Esophagus muscularis mucosa (tissue), 4 donors: Measurements from ENCODE around the gene CLUH. TPM values are rescaled to one million over a fixed set of nuclear protein-coding genes. Genes with fewer than 3 reads are reported as not detected.

ENCODE experiments used
- DNase-seq: peaks from one replicate; pipeline ENCODE4 v3.0.0-alpha.2; 2017; ENCODE audit errors: extremely low spot score
- H3K27ac ChIP-seq, 4 donors: fragments of 200-600 bp; sonication (generic); replicated peaks in 1 of 4; 1 replicate in 3 of 4; 2 replicates in 1 of 4; pipeline ENCODE4 v1.5.1; 2016 to 2019; ENCODE audit warnings: mild to moderate bottlenecking in 1 of 4
- H3K27me3 ChIP-seq, 4 donors: fragments of 200-600 bp; sonication (generic); one replicate each; pipeline versions ENCODE4 v1.5.1 to v1.6.0; 2016 to 2019
- H3K36me3 ChIP-seq, 4 donors: fragments of 200-600 bp; sonication (generic); one replicate each; pipeline ENCODE4 v1.5.1; 2016 to 2019
- H3K4me1 ChIP-seq, 4 donors: fragments of 200-600 bp; sonication (generic); one replicate each; pipeline ENCODE4 v1.5.1; 2016 to 2019
- H3K4me3 ChIP-seq, 4 donors: fragments of 200-600 bp; sonication (generic); 1 replicate in 2 of 4; 2 replicates in 2 of 4; pipeline ENCODE4 v1.5.1; 2016 to 2019; ENCODE audit warnings: mild to moderate bottlenecking in 4 of 4, moderate library complexity in 1 of 4
- H3K9me3 ChIP-seq, 4 donors: fragments of 200-600 bp; sonication (generic); 1 replicate in 3 of 4; 2 replicates in 1 of 4; pipeline ENCODE4 v1.5.1; 2016 to 2019
- CTCF ChIP-seq, 3 experiments: fragments of 200-600 bp in 2 of 3; fragments of 450-650 bp in 1 of 3; sonication (generic) in 2 of 3; IDR thresholded peaks; one replicate each; pipeline ENCODE4 v1.5.1; 2017 to 2019; ENCODE audit warnings: antibody characterized with exemption in 3 of 3, mild to moderate bottlenecking in 2 of 3, moderate library complexity in 1 of 3
- EP300 ChIP-seq: sonication (generic); formaldehyde crosslinking; IDR thresholded peaks from one replicate; pipeline ENCODE4 v1.6.1; 2017; ENCODE audit warnings: antibody characterized with exemption
- POLR2A ChIP-seq: fragments of 450-650 bp; IDR thresholded peaks from one replicate; pipeline ENCODE4 v1.6.1; 2017; ENCODE audit warnings: antibody characterized with exemption, moderate library complexity, mild to moderate bottlenecking, low read depth
- POLR2AphosphoS5 ChIP-seq, 2 donors: sonication (generic); formaldehyde crosslinking; IDR thresholded peaks; one replicate each; pipeline ENCODE4 v1.6.1; 2017; ENCODE audit warnings: antibody characterized with exemption in 2 of 2
- WGBS: methylation state at CpG from one replicate; pipeline ENCODE4 v1.1.5; 2018; 5-methylcytosine and 5-hydroxymethylcytosine counted together
- intact Hi-C: fragments of 100-400 bp; cut with DNase I; formaldehyde crosslinking; loops from one replicate; pipeline ENCODE4 v1.15.1; 2023
- total RNA-seq, 4 donors: library from RNA; depleted of rRNA; stranded (reverse); fragments of >200 nt; gene quantifications; one replicate each; pipeline versions ENCODE4 v1.1.0 to v1.2.1, GENCODE V29; 2016

CLUH gene
- total RNA-seq, 4 donors from 2014 or later = 42.8 to 92.9 (median 62.9) TPM

GRCh38 chr17:2695243-2695960 lies 16.2 kb downstream of the CLUH start:
- no peak overlapping the region for H3K4me3 ChIP-seq
- H3K27ac ChIP-seq = no peak overlapping the region
- H3K4me1 ChIP-seq = peaks cover 0 to 1% (median 0%) of the 10 kb centered on the region in 4 donors
- intact Hi-C loops = no loop called here
- no peaks in the 10 kb centered on the region for H3K27me3 ChIP-seq
- no peak for DNase-seq
- no peak for TF ChIP-seq POLR2A
- no peak for TF ChIP-seq POLR2AphosphoS5 (IDR thresholded peaks at IDR 0.05)
- TF ChIP-seq CTCF (IDR thresholded peaks at IDR 0.05) = no peak
- TF ChIP-seq EP300 = no peak
- no peaks in the 10 kb centered on the region for H3K9me3 ChIP-seq
- peaks cover 82 to 100% (median 99%) of the 10 kb centered on the region in 4 donors for H3K36me3 ChIP-seq
- WGBS = 100% methylated on average over 2 of the region's 28 CpGs

- no peak for TF ChIP-seq POLR2AphosphoS5 (IDR thresholded peaks at IDR 0.05)
- TF ChIP-seq CTCF (IDR thresholded peaks at IDR 0.05) = no peak
- TF ChIP-seq POLR2A = no peak
- TF ChIP-seq EP300 = no peak
- intact Hi-C loops = no loop called here
- H3K4me1 ChIP-seq = peaks cover 3 to 9% (median 5%) of the 10 kb centered on the region in 4 donors
- WGBS = 94% methylated on average over 24 of the region's 42 CpGs
- no peak for DNase-seq
- peaks cover 76 to 98% (median 96%) of the 10 kb centered on the region in 4 donors for H3K36me3 ChIP-seq
- H3K27ac ChIP-seq = no peak overlapping the region
- H3K27me3 ChIP-seq = no peaks in the 10 kb centered on the region
- H3K9me3 ChIP-seq = no peaks in the 10 kb centered on the region
- no peak overlapping the region for H3K4me3 ChIP-seq
These were observed 17.0 kb downstream of the CLUH start for GRCh38 chr17:2694381-2695242.

GRCh38 chr17:2693561-2694380 lies 17.8 kb downstream of the CLUH start:
- Histone ChIP-seq H3K4me3 (no peak overlapping the region), H3K27me3 (no peaks in the 10 kb centered on the region), H3K27ac (no peak overlapping the region), H3K36me3 (peaks cover 72 to 92% (median 88%) of the 10 kb centered on the region in 4 donors), H3K4me1 (peaks cover 12 to 18% (median 13%) of the 10 kb centered on the region in 4 donors), H3K9me3 (no peaks in the 10 kb centered on the region)
- DNase-seq = no peak
- 83% methylated on average over 21 of the region's 37 CpGs for WGBS
- TF ChIP-seq CTCF (IDR thresholded peaks at IDR 0.05) (no peak), EP300 (no peak), POLR2AphosphoS5 (IDR thresholded peaks at IDR 0.05) (no peak), POLR2A (no peak)
- intact Hi-C loops = no loop called here

- peaks cover 22 to 28% (median 23%) of the 10 kb centered on the region in 4 donors for H3K4me1 ChIP-seq
- DNase-seq = no peak
- intact Hi-C loops = no loop called here
- no peaks in the 10 kb centered on the region for H3K27me3 ChIP-seq
- H3K4me3 ChIP-seq = no peak overlapping the region
- H3K27ac ChIP-seq = no peak overlapping the region
- peaks cover 64 to 82% (median 78%) of the 10 kb centered on the region in 4 donors for H3K36me3 ChIP-seq
- WGBS = 86% methylated on average over 14 of the region's 14 CpGs
- no peaks in the 10 kb centered on the region for H3K9me3 ChIP-seq
- TF ChIP-seq EP300 (no peak), POLR2AphosphoS5 (IDR thresholded peaks at IDR 0.05) (no peak), CTCF (IDR thresholded peaks at IDR 0.05) (no peak)
These were observed 18.8 kb downstream of the CLUH start for GRCh38 chr17:2692781-2693135.
